AG04450 (cell line): ENCODE results near the gene OR6X1. TPM values are rescaled to one million over a fixed set of nuclear protein-coding genes. Genes with fewer than 3 reads are reported as not detected.
"Not testable (repeated sequence)": the region's sequence is repeated elsewhere in the genome, so short reads cannot be mapped to it uniquely, and the experiment has no call there.

Source experiments
- CTCF ChIA-PET: fragments of 300-600, 350-600 bp; formaldehyde crosslinking; extraction: SDS; loops from one replicate; lab custom pipeline; 2022; ENCODE audit warnings: antibody characterized with exemption, inconsistent platforms; lab: Charles Lee
- POLR2A ChIA-PET: fragments of 350-600 bp; formaldehyde crosslinking; extraction: SDS; loops from one replicate; lab custom pipeline; 2021; ENCODE audit warnings: antibody characterized with exemption, inconsistent platforms; lab: Yijun Ruan, JAX
- DNase-seq: peaks from one replicate; pipeline ENCODE4 v3.0.0-alpha.2; 2011; ENCODE audit warnings: low read depth, low spot score
- H3K27ac ChIP-seq: one replicate; pipeline ENCODE4 v1.5.1; 2012; ENCODE audit warnings: low read depth, low read length, control low read depth
- H3K27me3 ChIP-seq: one replicate; pipeline ENCODE4 v1.6.0; 2012; ENCODE audit warnings: low read length; ENCODE audit not compliant: control insufficient read depth, insufficient read depth
- H3K4me3 ChIP-seq: 2 replicates; pipeline ENCODE4 v1.5.1; 2011; ENCODE audit warnings: mild to moderate bottlenecking, low read depth, low read length, control low read depth
- H3K9me3 ChIP-seq: 2 replicates; pipeline ENCODE4 v1.5.1; 2012; ENCODE audit warnings: low read length; ENCODE audit not compliant: control insufficient read depth, insufficient read depth
- CTCF ChIP-seq: IDR thresholded peaks from 2 replicates; pipeline ENCODE4 v1.5.1; 2011; ENCODE audit warnings: low read depth, low read length, control low read depth, inconsistent platforms
- polyA plus RNA-seq: library from polyadenylated mRNA; depleted of rRNA; stranded (reverse); fragments of >200 nt; gene quantifications from 2 replicates; pipeline ENCODE4 v1.2.3, GENCODE V29; 2011

OR6X1 gene
- polyA plus RNA-seq, 1 experiment, result not detected

GRCh38 chr11:123757976-123758375, 3.7 kb upstream of the OR6X1 start:
- ChIA-PET POLR2A (no interaction called here), CTCF (no interaction called here)
- Histone ChIP-seq H3K9me3 (no peaks in the 10 kb centered on the region), H3K27me3 (peaks cover 5% of the 10 kb centered on the region), H3K4me3 (no peak overlapping the region), H3K27ac (no peak overlapping the region)
- no peak for TF ChIP-seq CTCF
- no peak for DNase-seq

- H3K27me3 ChIP-seq, result peaks cover 9% of the 10 kb centered on the region
- DNase-seq, result no peak
- ChIA-PET CTCF (no interaction called here), POLR2A (interaction anchor here (0.6 kb wide), 1 partner anchor 448 kb away, joined by 3 read pairs; no protein-coding TSS in a partner anchor)
- no peak overlapping the region for H3K4me3 ChIP-seq
- H3K27ac ChIP-seq, result no peak overlapping the region
- TF ChIP-seq CTCF, result no peak
- no peaks in the 10 kb centered on the region for H3K9me3 ChIP-seq
These were observed 1.5 kb upstream of the OR6X1 start for GRCh38 chr11:123755813-123756212.

- Histone ChIP-seq H3K27ac (no peak overlapping the region), H3K27me3 (peaks cover 9% of the 10 kb centered on the region), H3K4me3 (no peak overlapping the region), H3K9me3 (no peaks in the 10 kb centered on the region)
- no peak for DNase-seq
- CTCF ChIA-PET, result no interaction called here
- TF ChIP-seq CTCF, result no peak
- POLR2A ChIA-PET, result no interaction called here
These were observed 1.0 kb upstream of the OR6X1 start for GRCh38 chr11:123755344-123755743.

GRCh38 chr11:123753110-123753509, 1.2 kb downstream of the OR6X1 start:
- ChIA-PET CTCF (no interaction called here), POLR2A (no interaction called here)
- DNase-seq, result no peak
- Histone ChIP-seq H3K4me3 (no peak overlapping the region), H3K9me3 (no peaks in the 10 kb centered on the region), H3K27ac (no peak overlapping the region), H3K27me3 (peaks cover 9% of the 10 kb centered on the region)
- TF ChIP-seq CTCF, result no peak

- Histone ChIP-seq H3K4me3 (no peak overlapping the region), H3K27me3 (peaks cover 3% of the 10 kb centered on the region), H3K27ac (no peak overlapping the region), H3K9me3 (no peaks in the 10 kb centered on the region)
- POLR2A ChIA-PET, result no interaction called here
- CTCF ChIA-PET, result no interaction called here
- TF ChIP-seq CTCF, result no peak
- no peak for DNase-seq
These were observed 2.5 kb downstream of the OR6X1 start for GRCh38 chr11:123751781-123752180.

GRCh38 chr11:123748349-123748748, 6.0 kb downstream of the OR6X1 start:
- DNase-seq, H3K9me3 ChIP-seq, POLR2A ChIA-PET, H3K4me3 ChIP-seq, H3K27me3 ChIP-seq, CTCF ChIA-PET, H3K27ac ChIP-seq: not testable (repeated sequence)
